H1 (cell line): Measurements from ENCODE around the gene TRAF5. TPM values are rescaled to one million over a fixed set of nuclear protein-coding genes. Genes with fewer than 3 reads are reported as not detected.

Experiments
- CTCF ChIP-seq, 3 experiments: IDR thresholded peaks; 1 replicate in 2 of 3; 2 replicates in 1 of 3; pipeline versions ENCODE4 v1.5.1 to v1.6.1; 2011; ENCODE audit warnings: low read length in 3 of 3, mild to moderate bottlenecking in 3 of 3, inconsistent platforms in 2 of 3, low read depth in 1 of 3, moderate library complexity in 1 of 3; ENCODE audit not compliant: insufficient read depth in 1 of 3; ENCODE audit errors: control extremely low read depth in 1 of 3
- EZH2 ChIP-seq: fragments of 200-600 bp; sonication (generic); IDR thresholded peaks from 2 replicates; pipeline ENCODE4 v1.7.1; 2012; ENCODE audit warnings: low read depth, mild to moderate bottlenecking, moderate library complexity, low read length, inconsistent platforms; ENCODE audit not compliant: severe bottlenecking
- HDAC2 ChIP-seq, 2 experiments: fragments of 300-600 bp in 1 of 2; sonication (generic) in 1 of 2; IDR thresholded peaks; 2 replicates each; pipeline ENCODE4 v1.6.1; 2011 to 2012; ENCODE audit warnings: low read depth in 2 of 2, low read length in 2 of 2, mild to moderate bottlenecking in 2 of 2, moderate library complexity in 2 of 2, borderline replicate concordance in 1 of 2, inconsistent platforms in 1 of 2
- KDM4A ChIP-seq: IDR thresholded peaks from one replicate; pipeline ENCODE4 v1.7.1; 2012; ENCODE audit warnings: low read depth, mild to moderate bottlenecking, moderate library complexity, low read length, inconsistent platforms; ENCODE audit not compliant: severe bottlenecking
- RNF2 ChIP-seq: fragments of 200-900, 300-1000 bp; sonication (generic); IDR thresholded peaks from 2 replicates; pipeline ENCODE4 v1.7.1; 2016; ENCODE audit warnings: borderline replicate concordance, low read depth, mild to moderate bottlenecking, antibody characterized with exemption, low read length; ENCODE audit not compliant: poor library complexity, severe bottlenecking; ENCODE audit errors: missing control alignments
- SIX5 ChIP-seq: IDR thresholded peaks from 2 replicates; pipeline ENCODE4 v1.6.1; 2011; ENCODE audit warnings: mild to moderate bottlenecking, low read depth, low read length
- polyA plus RNA-seq, 7 experiments: library from polyadenylated mRNA; depleted of rRNA in 3 of 7; stranded (reverse) in 5 of 7; unstranded in 2 of 7; fragments of >200 nt in 5 of 7; fragments of 200-250 nt in 2 of 7; gene quantifications; 1 replicate in 5 of 7; 2 replicates in 1 of 7; 4 replicates in 1 of 7; pipeline versions ENCODE4 v1.2.1 to v1.2.3, GENCODE V29; 2011 to 2013; ENCODE audit warnings: missing spikeins in 2 of 7, mixed read lengths in 2 of 7
- total RNA-seq: library from RNA; stranded (reverse); fragmentation: NEBNext Ultra II Directional; extraction: Animal tissue kit (Norgen Biotek cat#: 25700); gene quantifications from 2 replicates; pipeline ENCODE4 v1.2.1, GENCODE V29; 2021
- TF ChIP-seq, protein P1 (sequence below): IDR thresholded peaks from 2 replicates; pipeline ENCODE4 v1.6.1; 2011; ENCODE audit warnings: low read length, improper control_type of control experiment

Gene TRAF5
- total and polyA plus RNA-seq, 2 of the 8 experiments (the other 6 are each of a cell fraction or from before 2014, with no cell fraction given): 13.0 to 17.1 TPM

GRCh38 chr1:211338224-211338620 is 11.6 kb downstream of the TRAF5 start (continued):
- TF ChIP-seq CTCF (IDR thresholded peaks at IDR 0.05; ENCODE audit: control extremely low read depth in 1 of 3, insufficient read depth in 1 of 3, low read depth in 1 of 3, low read length in 3 of 3): no peak
- no peak for TF ChIP-seq EZH2
- TF ChIP-seq KDM4A: no peak
- TF ChIP-seq, protein P1, sequence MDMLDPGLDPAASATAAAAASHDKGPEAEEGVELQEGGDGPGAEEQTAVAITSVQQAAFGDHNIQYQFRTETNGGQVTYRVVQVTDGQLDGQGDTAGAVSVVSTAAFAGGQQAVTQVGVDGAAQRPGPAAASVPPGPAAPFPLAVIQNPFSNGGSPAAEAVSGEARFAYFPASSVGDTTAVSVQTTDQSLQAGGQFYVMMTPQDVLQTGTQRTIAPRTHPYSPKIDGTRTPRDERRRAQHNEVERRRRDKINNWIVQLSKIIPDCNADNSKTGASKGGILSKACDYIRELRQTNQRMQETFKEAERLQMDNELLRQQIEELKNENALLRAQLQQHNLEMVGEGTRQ: no peak
- TF ChIP-seq HDAC2 (IDR thresholded peaks at IDR 0.05; ENCODE audit: borderline replicate concordance in 1 of 2, low read depth in 2 of 2, low read length in 2 of 2): no peak
- no peak for TF ChIP-seq SIX5
- TF ChIP-seq RNF2: no peak
- TF ChIP-seq, all 59 proteins: peak for 0
